K562 (cell line): ENCODE results near the gene LY6G6C. TPM values are rescaled to one million over a fixed set of nuclear protein-coding genes. Genes with fewer than 3 reads are reported as not detected.

ENCODE experiments used
- BMI1 ChIP-seq: fragments of 150-350 bp; IDR thresholded peaks from 2 replicates; pipeline ENCODE4 v1.6.1; 2014; ENCODE audit warnings: low read length
- CEBPG ChIP-seq, 3 experiments: fragments of 200-800 bp in 1 of 3; sonication (Bioruptor generic) in 1 of 3; sonication (generic) in 1 of 3; formaldehyde crosslinking in 1 of 3; IDR thresholded peaks in 2 of 3; conservative IDR thresholded peaks in 1 of 3; 2 replicates each; pipeline versions ENCODE4 v1.6.1 to v1.8.0; 2016 to 2022; ENCODE audit warnings: missing compliant biosample characterization in 2 of 3, missing genetic modification characterization in 2 of 3, mild to moderate bottlenecking in 1 of 3, missing genetic modification reagents in 1 of 3
- EGR1 ChIP-seq: fragments of 450-650 bp; conservative IDR thresholded peaks from 2 replicates; pipeline ENCODE4 v1.6.1; 2017; ENCODE audit warnings: mild to moderate bottlenecking
- HDAC1 ChIP-seq, 2 experiments: fragments of 450-650 bp; IDR thresholded peaks; 2 replicates each; pipeline ENCODE4 v1.6.1; 2016 to 2017; ENCODE audit warnings: inconsistent platforms in 1 of 2, mild to moderate bottlenecking in 1 of 2, moderate library complexity in 1 of 2
- HNRNPL ChIP-seq: fragments of 200-400 bp; formaldehyde crosslinking; IDR thresholded peaks from 2 replicates; pipeline ENCODE4 v1.6.1; 2017; ENCODE audit warnings: low read depth, mild to moderate bottlenecking, low read length
- JUND ChIP-seq, 2 experiments: IDR thresholded peaks; 2 replicates in 1 of 2; 3 replicates in 1 of 2; pipeline ENCODE4 v1.6.1; 2011; ENCODE audit warnings: borderline replicate concordance in 2 of 2, low read depth in 2 of 2, low read length in 2 of 2, improper control_type of control experiment in 1 of 2, missing biosample characterization in 1 of 2, missing genetic modification characterization in 1 of 2, missing genetic modification reagents in 1 of 2
- PHTF2 ChIP-seq: fragments of 250-450 bp; sonication (Bioruptor Pico); IDR thresholded peaks from 2 replicates; pipeline ENCODE4 v1.5.0; 2021; ENCODE audit warnings: mild to moderate bottlenecking
- POLR2A ChIP-seq: fragments of 450-650 bp; conservative IDR thresholded peaks from 2 replicates; pipeline ENCODE4 v1.6.1; 2016
- POLR2AphosphoS5 ChIP-seq: IDR thresholded peaks from 2 replicates; pipeline ENCODE4 v1.6.1; 2011; ENCODE audit warnings: mild to moderate bottlenecking, low read depth, low read length, moderate library complexity; ENCODE audit not compliant: control insufficient read depth, insufficient read depth
- POLR3A ChIP-seq: IDR thresholded peaks from 2 replicates; pipeline ENCODE4 v1.6.1; 2011; ENCODE audit warnings: borderline replicate concordance, mild to moderate bottlenecking, moderate library complexity; ENCODE audit not compliant: insufficient read length, insufficient read depth; ENCODE audit errors: extremely low read depth
- RCOR1 ChIP-seq, 2 experiments: IDR thresholded peaks; 2 replicates each; pipeline ENCODE4 v1.6.1; 2012; ENCODE audit warnings: low read depth in 2 of 2, low read length in 2 of 2, borderline replicate concordance in 1 of 2, improper control_type of control experiment in 1 of 2
- SIRT6 ChIP-seq: IDR thresholded peaks from one replicate; pipeline ENCODE4 v1.6.1; 2012; ENCODE audit warnings: low read depth, mild to moderate bottlenecking, control low read depth, inconsistent platforms, low read length, moderate library complexity
- XRCC5 ChIP-seq: fragments of 200-400 bp; formaldehyde crosslinking; IDR thresholded peaks from 2 replicates; pipeline ENCODE4 v1.6.1; 2017; ENCODE audit warnings: low read depth, mild to moderate bottlenecking, low read length
- ZEB2 ChIP-seq: fragments of 450-650 bp; IDR thresholded peaks from 2 replicates; pipeline ENCODE4 v1.6.1; 2016
- ZFP30 ChIP-seq: fragments of 250-450 bp; sonication (Bioruptor Pico); IDR thresholded peaks from 2 replicates; pipeline ENCODE4 v1.8.0; 2022; ENCODE audit warnings: moderate library complexity, mild to moderate bottlenecking, inconsistent platforms, borderline replicate concordance
- ZNF282 ChIP-seq: sonication (generic); formaldehyde crosslinking; IDR thresholded peaks from 2 replicates; pipeline ENCODE4 v1.8.1; 2023; ENCODE audit warnings: missing genetic modification reagents
- ZNF75A ChIP-seq: fragments of 450-650 bp; formaldehyde crosslinking; IDR thresholded peaks from 2 replicates; pipeline ENCODE4 v1.4.0; 2020; ENCODE audit warnings: mild to moderate bottlenecking
- polyA plus RNA-seq, 8 experiments: library from polyadenylated mRNA; depleted of rRNA in 4 of 8; stranded (reverse) in 5 of 8; unstranded in 3 of 8; fragments of >200 nt; fragmentation: Nextera tagmentation in 2 of 8; fragmentation: Illumina TruSeq in 1 of 8; extraction: Ambion mirVana in 2 of 8; extraction: Trizol in 1 of 8; gene quantifications; 2 replicates each; pipeline versions ENCODE4 v1.2.1 to v1.2.3, GENCODE V29; 2011 to 2014; ENCODE audit warnings: inconsistent platforms in 1 of 8, missing spikeins in 1 of 8
- total RNA-seq, 7 experiments: library from RNA; depleted of rRNA in 6 of 7; stranded (reverse); fragments of >200 nt in 6 of 7; fragmentation: Illumina TruSeq in 2 of 7; extraction: Trizol in 2 of 7; gene quantifications; 2 replicates each; pipeline versions ENCODE4 v1.2.1 to v1.2.3, GENCODE V29; 2011 to 2021; ENCODE audit warnings: low replicate concordance in 1 of 7
- TF ChIP-seq, protein P1 (sequence below): fragments of 450-650 bp; conservative IDR thresholded peaks from 2 replicates; pipeline ENCODE4 v1.6.1; 2016; ENCODE audit warnings: missing genetic modification characterization, low read depth, mild to moderate bottlenecking, control low read depth, missing compliant biosample characterization
- TF ChIP-seq, protein P2 (sequence below): fragments of 450-650 bp; IDR thresholded peaks from 2 replicates; pipeline ENCODE4 v1.7.0; 2016; ENCODE audit warnings: borderline replicate concordance
- TF ChIP-seq, protein P3 (sequence below): fragments of 250-450 bp; sonication (Bioruptor Pico); IDR thresholded peaks from 2 replicates; pipeline ENCODE4 v1.4.0; 2020; ENCODE audit warnings: borderline replicate concordance
- TF ChIP-seq, protein P4 (sequence below): sonication (generic); formaldehyde crosslinking; IDR thresholded peaks from 2 replicates; pipeline ENCODE4 v1.9.0; 2022; ENCODE audit warnings: mild to moderate bottlenecking, missing genetic modification reagents

LY6G6C gene
- total and polyA plus RNA-seq, 9 of the 15 experiments (the other 6 are each of a cell fraction or from before 2014, with no cell fraction given): 0.06 to 0.20 TPM; not detected in 7

DNA sequence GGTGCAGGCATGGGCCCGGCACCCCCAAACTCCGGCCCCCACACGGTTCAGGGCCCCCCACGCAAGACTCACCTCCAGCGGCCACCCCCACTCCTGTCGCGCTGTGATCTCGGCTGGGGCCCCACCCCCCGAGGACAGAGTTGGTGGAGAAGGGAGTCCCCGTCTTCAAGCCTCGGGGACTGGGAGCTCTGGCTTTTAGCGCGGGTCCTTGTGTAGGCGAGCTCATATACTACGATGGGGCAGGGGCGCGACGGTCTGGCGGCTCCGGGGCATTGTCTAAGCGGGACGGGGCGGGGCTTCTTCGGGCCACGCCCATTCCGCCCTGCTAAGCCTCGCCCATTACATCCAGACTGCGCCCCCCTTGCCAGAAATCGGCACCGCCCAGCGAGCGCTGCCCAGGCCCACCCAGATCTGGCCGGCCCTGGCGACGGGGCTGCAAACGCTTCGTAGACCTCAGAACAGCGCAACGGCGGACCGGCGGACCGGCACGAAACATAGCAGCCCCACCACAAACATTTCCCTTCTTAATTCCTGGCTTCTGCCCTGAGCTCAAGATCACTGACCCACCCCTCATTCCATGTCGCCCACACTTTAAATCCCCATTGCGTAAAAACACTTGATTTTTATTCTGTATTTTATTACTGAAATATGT lies 8.6 kb upstream of the LY6G6C start (continued):
- TF ChIP-seq, protein P1, sequence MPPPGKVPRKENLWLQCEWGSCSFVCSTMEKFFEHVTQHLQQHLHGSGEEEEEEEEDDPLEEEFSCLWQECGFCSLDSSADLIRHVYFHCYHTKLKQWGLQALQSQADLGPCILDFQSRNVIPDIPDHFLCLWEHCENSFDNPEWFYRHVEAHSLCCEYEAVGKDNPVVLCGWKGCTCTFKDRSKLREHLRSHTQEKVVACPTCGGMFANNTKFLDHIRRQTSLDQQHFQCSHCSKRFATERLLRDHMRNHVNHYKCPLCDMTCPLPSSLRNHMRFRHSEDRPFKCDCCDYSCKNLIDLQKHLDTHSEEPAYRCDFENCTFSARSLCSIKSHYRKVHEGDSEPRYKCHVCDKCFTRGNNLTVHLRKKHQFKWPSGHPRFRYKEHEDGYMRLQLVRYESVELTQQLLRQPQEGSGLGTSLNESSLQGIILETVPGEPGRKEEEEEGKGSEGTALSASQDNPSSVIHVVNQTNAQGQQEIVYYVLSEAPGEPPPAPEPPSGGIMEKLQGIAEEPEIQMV (tag): peak; percentile 68
- TF ChIP-seq EGR1: no peak
- TF ChIP-seq ZNF282 (CRISPR knock-in tag): no peak
- TF ChIP-seq PHTF2 (CRISPR knock-in tag): peak; percentile 92
- TF ChIP-seq XRCC5: no peak
- TF ChIP-seq POLR3A: no peak
- TF ChIP-seq, protein P2, sequence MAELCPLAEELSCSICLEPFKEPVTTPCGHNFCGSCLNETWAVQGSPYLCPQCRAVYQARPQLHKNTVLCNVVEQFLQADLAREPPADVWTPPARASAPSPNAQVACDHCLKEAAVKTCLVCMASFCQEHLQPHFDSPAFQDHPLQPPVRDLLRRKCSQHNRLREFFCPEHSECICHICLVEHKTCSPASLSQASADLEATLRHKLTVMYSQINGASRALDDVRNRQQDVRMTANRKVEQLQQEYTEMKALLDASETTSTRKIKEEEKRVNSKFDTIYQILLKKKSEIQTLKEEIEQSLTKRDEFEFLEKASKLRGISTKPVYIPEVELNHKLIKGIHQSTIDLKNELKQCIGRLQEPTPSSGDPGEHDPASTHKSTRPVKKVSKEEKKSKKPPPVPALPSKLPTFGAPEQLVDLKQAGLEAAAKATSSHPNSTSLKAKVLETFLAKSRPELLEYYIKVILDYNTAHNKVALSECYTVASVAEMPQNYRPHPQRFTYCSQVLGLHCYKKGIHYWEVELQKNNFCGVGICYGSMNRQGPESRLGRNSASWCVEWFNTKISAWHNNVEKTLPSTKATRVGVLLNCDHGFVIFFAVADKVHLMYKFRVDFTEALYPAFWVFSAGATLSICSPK: no peak
- TF ChIP-seq JUND (IDR thresholded peaks at IDR 0.05; ENCODE audit: borderline replicate concordance, low read depth, low read length): no peak
- no peak for TF ChIP-seq JUND (tag; IDR thresholded peaks at IDR 0.05; ENCODE audit: borderline replicate concordance, low read depth, low read length)
- 0 out of 2 replicates have a peak, but pooled peaks have one; percentile 9 for TF ChIP-seq BMI1
- peak; percentile 93 for TF ChIP-seq SIRT6
- TF ChIP-seq, protein P3, sequence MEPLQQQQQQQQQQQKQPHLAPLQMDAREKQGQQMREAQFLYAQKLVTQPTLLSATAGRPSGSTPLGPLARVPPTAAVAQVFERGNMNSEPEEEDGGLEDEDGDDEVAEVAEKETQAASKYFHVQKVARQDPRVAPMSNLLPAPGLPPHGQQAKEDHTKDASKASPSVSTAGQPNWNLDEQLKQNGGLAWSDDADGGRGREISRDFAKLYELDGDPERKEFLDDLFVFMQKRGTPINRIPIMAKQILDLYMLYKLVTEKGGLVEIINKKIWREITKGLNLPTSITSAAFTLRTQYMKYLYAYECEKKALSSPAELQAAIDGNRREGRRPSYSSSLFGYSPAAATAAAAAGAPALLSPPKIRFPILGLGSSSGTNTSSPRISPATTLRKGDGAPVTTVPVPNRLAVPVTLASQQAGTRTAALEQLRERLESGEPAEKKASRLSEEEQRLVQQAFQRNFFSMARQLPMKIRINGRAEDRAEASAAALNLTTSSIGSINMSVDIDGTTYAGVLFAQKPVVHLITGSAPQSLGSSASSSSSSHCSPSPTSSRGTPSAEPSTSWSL (CRISPR knock-in tag): peak; percentile 90; the same call in 1 of the 2 replicates
- TF ChIP-seq ZFP30 (CRISPR knock-in tag): peak; percentile 87; the same call in 1 of the 2 replicates
- TF ChIP-seq ZNF75A (CRISPR knock-in tag): peak; percentile 92
- TF ChIP-seq RCOR1 (IDR thresholded peaks at IDR 0.05; ENCODE audit: borderline replicate concordance in 1 of 2, low read depth in 2 of 2, low read length in 2 of 2): peak in 1 of 2 experiments; percentile 61; a peak in 1 of 4 replicates
- TF ChIP-seq CEBPG (CRISPR knock-in tag; IDR thresholded peaks at IDR 0.05): 0 out of 2 replicates have a peak, but pooled peaks have one; percentile 54
- TF ChIP-seq CEBPG (tag; conservative IDR thresholded peaks at IDR 0.05 in 1 of 2, IDR thresholded peaks at IDR 0.05 in 1 of 2): no peak
- peak in 1 of 2 experiments; percentile 28; a peak in 1 of 4 replicates for TF ChIP-seq HDAC1 (IDR thresholded peaks at IDR 0.05)
- TF ChIP-seq, protein P4, sequence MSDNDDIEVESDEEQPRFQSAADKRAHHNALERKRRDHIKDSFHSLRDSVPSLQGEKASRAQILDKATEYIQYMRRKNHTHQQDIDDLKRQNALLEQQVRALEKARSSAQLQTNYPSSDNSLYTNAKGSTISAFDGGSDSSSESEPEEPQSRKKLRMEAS (CRISPR knock-in tag): peak; percentile 47; the same call in 1 of the 2 replicates
- peak; percentile 87 for TF ChIP-seq HNRNPL
- TF ChIP-seq ZEB2: no peak
- TF ChIP-seq POLR2A: peak; percentile 99
- peak; percentile 96 for TF ChIP-seq POLR2AphosphoS5
